Heart left ventricle (tissue), 16 donors: ENCODE measurements around the gene TMEM203. TPM values are rescaled to one million over a fixed set of nuclear protein-coding genes. Genes with fewer than 3 reads are reported as not detected.
A peak's percentile ranks its signal among the peaks of the same experiment; 100 is the strongest.

Experiments
- ATAC-seq, 4 donors: fragments of 200-7000 bp; cut with Tn5 transposase; one replicate each; pipeline ENCODE4 v1.9.1; 2020 to 2022; ENCODE audit warnings: moderate library complexity in 4 of 4, mild to moderate bottlenecking in 3 of 4, moderate number of reproducible peaks in 1 of 4
- DNase-seq, 5 donors: peaks; one replicate each; pipeline ENCODE4 v3.0.0-alpha.2; 2020
- H3K27ac ChIP-seq, 12 donors: fragments of 200-600 bp; sonication (generic) in 4 of 12; one replicate each; pipeline versions ENCODE4 v1.5.0 to v1.8.0; 2016 to 2022; ENCODE audit warnings: mild to moderate bottlenecking in 2 of 12
- H3K27me3 ChIP-seq, 9 donors: fragments of 200-600 bp; sonication (generic) in 2 of 9; one replicate each; pipeline versions ENCODE4 v1.5.1 to v1.8.0; 2016 to 2022; ENCODE audit warnings: mild to moderate bottlenecking in 3 of 9
- H3K36me3 ChIP-seq, 9 donors: fragments of 200-600 bp; sonication (generic) in 2 of 9; one replicate each; pipeline versions ENCODE4 v1.5.0 to v1.8.0; 2018 to 2022; ENCODE audit warnings: mild to moderate bottlenecking in 2 of 9
- H3K4me1 ChIP-seq, 12 donors: fragments of 200-600 bp; sonication (generic) in 4 of 12; one replicate each; pipeline versions ENCODE4 v1.5.0 to v1.8.0; 2016 to 2022; ENCODE audit warnings: mild to moderate bottlenecking in 3 of 12
- H3K4me3 ChIP-seq, 12 donors: fragments of 200-600 bp; sonication (generic) in 4 of 12; one replicate each; pipeline versions ENCODE4 v1.5.0 to v1.8.0; 2017 to 2022; ENCODE audit warnings: mild to moderate bottlenecking in 9 of 12, moderate library complexity in 4 of 12
- H3K9me3 ChIP-seq, 12 donors: fragments of 200-600 bp; sonication (generic) in 4 of 12; one replicate each; pipeline versions ENCODE4 v1.5.0 to v1.8.0; 2016 to 2022; ENCODE audit warnings: mild to moderate bottlenecking in 1 of 12
- CTCF ChIP-seq, 12 donors: fragments of 200-600 bp; sonication (generic) in 4 of 12; IDR thresholded peaks; one replicate each; pipeline versions ENCODE4 v1.5.0 to v1.8.0; 2018 to 2022; ENCODE audit warnings: antibody characterized with exemption in 12 of 12, mild to moderate bottlenecking in 5 of 12
- POLR2A ChIP-seq, 2 donors: fragments of 450-650 bp; IDR thresholded peaks; one replicate each; pipeline ENCODE4 v1.6.1; 2017; ENCODE audit warnings: antibody characterized with exemption in 2 of 2, mild to moderate bottlenecking in 2 of 2, moderate library complexity in 2 of 2
- WGBS, 4 donors: extraction: QIAGEN DNeasy Blood & Tissue Kit in 2 of 4; methylation state at CpG; one replicate each; pipeline versions ENCODE4 v1.1.5 to v1.1.7; 2013 to 2018; 5-methylcytosine and 5-hydroxymethylcytosine counted together
- intact Hi-C, 10 donors: fragments of 100-400 bp; cut with DNase I; formaldehyde crosslinking; loops; one replicate each; pipeline versions ENCODE4 v1.11.1 to v1.14.2; 2022
- polyA plus RNA-seq, 2 donors: library from polyadenylated mRNA; stranded (reverse); fragments of 200-250 nt; gene quantifications; one replicate each; pipeline ENCODE4 v1.2.3, GENCODE V29; 2013
- total RNA-seq, 9 donors: library from RNA; depleted of rRNA in 2 of 9; stranded (reverse); fragments of >200 nt in 2 of 9; fragmentation: NEBNext Ultra II Directional in 3 of 9; extraction: Animal tissue kit (Norgen Biotek cat#: 25700) in 3 of 9; gene quantifications; one replicate each; pipeline versions ENCODE4 v1.1.0 to v1.2.4, GENCODE V29; 2016 to 2023
- donor health status: ischemic (EF 13 %, LVEDD 7.1; RV severe dilation, severe dysfunction).
- donor health status: healthy with polysubstance abuse.
- donor health status: DM: no; HTN: yes; CAD: no.
- donor health status: DM: no; HTN: no; CAD: no.
- donor health status: ischemic (EF 25% LVEDD 6.9; RV normal size, moderate dysfunction).
- donor health status: ischemic (EF 25% LVEDD 5.7; RV mildly dilated, moderate dysfunction).
- donor health status: healthy.
- donor health status: DM: yes; HTN: yes; CAD: no.
- donor health status: ischemic (EF 35%, LVEDD 5.7; RV mildly dilated, moderate dysfunction).
- donor health status: nonischemic (EF 11% LVEDD 7.7; RV severe dilation, severe dysfunction).
- donor health status: DM: yes; HTN: yes; CAD: no.
- donor health status: PGD.
- donor health status: ischemic (EF 29% LVEDD 5.4; RV normal size, mild dysfunction).
- donor health status: nonischemic (EF 23%, LVEDD 6.1; RV moderate dilation, normal function).

TMEM203 gene
- total and polyA plus RNA-seq, 11 donors = 30.8 to 52.0 (median 42.1) TPM

GRCh38 chr9:137211532-137211931, 6.1 kb upstream of the TMEM203 start:
- DNase-seq (no peak), ATAC-seq (no peak)
- no peak overlapping the region for H3K27ac ChIP-seq
- peaks cover 0 to 32% (median 3%) of the 10 kb centered on the region in 9 donors for H3K36me3 ChIP-seq
- H3K9me3 ChIP-seq = no peaks in the 10 kb centered on the region
- intact Hi-C loops = no loop called here
- H3K27me3 ChIP-seq = no peaks in the 10 kb centered on the region
- WGBS, 4 donors = 76 to 85% (median 79%) methylated on average over 13 of the region's 13 CpGs
- TF ChIP-seq POLR2A (IDR thresholded peaks at IDR 0.05) = no peak
- TF ChIP-seq CTCF (IDR thresholded peaks at IDR 0.05) = no peak
- H3K4me1 ChIP-seq = peaks cover 0 to 11% (median 5%) of the 10 kb centered on the region in 12 donors
- H3K4me3 ChIP-seq = no peak overlapping the region

- 66 to 69% (median 67%) methylated on average over 7 of the region's 7 CpGs for WGBS, 4 donors
- intact Hi-C loops = no loop called here
- Histone ChIP-seq H3K9me3 (no peaks in the 10 kb centered on the region), H3K27me3 (no peaks in the 10 kb centered on the region), H3K36me3 (peaks cover 0 to 24% (median 0%) of the 10 kb centered on the region in 9 donors), H3K4me1 (peaks cover 7 to 57% (median 44%) of the 10 kb centered on the region in 12 donors), H3K4me3 (peak overlapping the region in 9 of 12 donors; percentile 73 to 100 (median 98)), H3K27ac (no peak overlapping the region)
- ATAC-seq (no peak), DNase-seq (no peak)
- no peak for TF ChIP-seq CTCF (IDR thresholded peaks at IDR 0.05)
- TF ChIP-seq POLR2A (IDR thresholded peaks at IDR 0.05) = no peak
These were observed 1.2 kb upstream of the TMEM203 start for GRCh38 chr9:137206602-137207001.

- intact Hi-C loops = loop anchor here in 2 of 10 donors (2.0 kb wide), 1 partner anchor 18 kb away; the partner anchor contains the start of gene RNF208 (in 2 of the 2)
- Histone ChIP-seq H3K27ac (peak overlapping the region in 10 of 12 donors; percentile 75 to 94 (median 87)), H3K4me3 (peak overlapping the region; percentile 73 to 100 (median 98)), H3K27me3 (no peaks in the 10 kb centered on the region), H3K9me3 (no peaks in the 10 kb centered on the region), H3K4me1 (peaks cover 7 to 66% (median 52%) of the 10 kb centered on the region in 12 donors), H3K36me3 (peaks cover 0 to 17% (median 0%) of the 10 kb centered on the region in 9 donors)
- DNase-seq (no peak), ATAC-seq (no peak)
- WGBS, 4 donors = 7 to 21% (median 9%) methylated on average over 14 to 21 of the region's 21 CpGs
- TF ChIP-seq POLR2A (IDR thresholded peaks at IDR 0.05) = no peak
- no peak for TF ChIP-seq CTCF (IDR thresholded peaks at IDR 0.05)
These were observed 720 bp downstream of the TMEM203 start for GRCh38 chr9:137204731-137205125.

- 56 to 74% (median 71%) methylated on average over 8 of the region's 8 CpGs for WGBS, 4 donors
- no peak overlapping the region for H3K27ac ChIP-seq
- H3K9me3 ChIP-seq = no peaks in the 10 kb centered on the region
- no peak for ATAC-seq
- peak overlapping the region in 1 of 12 donors; percentile 73 for H3K4me3 ChIP-seq
- intact Hi-C loops = no loop called here
- H3K36me3 ChIP-seq = peaks cover 0 to 4% (median 0%) of the 10 kb centered on the region in 9 donors
- H3K27me3 ChIP-seq = no peaks in the 10 kb centered on the region
- no peak for DNase-seq
- peaks cover 12 to 83% (median 69%) of the 10 kb centered on the region in 12 donors for H3K4me1 ChIP-seq
- TF ChIP-seq POLR2A (IDR thresholded peaks at IDR 0.05) (no peak), CTCF (IDR thresholded peaks at IDR 0.05) (no peak)
These were observed 2.5 kb downstream of the TMEM203 start for GRCh38 chr9:137202966-137203365.
